ENCODE results near the gene SLC6A13. TPM values are rescaled to one million over a fixed set of nuclear protein-coding genes. Genes with fewer than 3 reads are reported as not detected.

Gene SLC6A13
- total and polyA plus RNA-seq, 2 donors (not counting 1 experiment from before 2014, with no cell fraction given) = 0.22 to 0.54 TPM

DNA sequence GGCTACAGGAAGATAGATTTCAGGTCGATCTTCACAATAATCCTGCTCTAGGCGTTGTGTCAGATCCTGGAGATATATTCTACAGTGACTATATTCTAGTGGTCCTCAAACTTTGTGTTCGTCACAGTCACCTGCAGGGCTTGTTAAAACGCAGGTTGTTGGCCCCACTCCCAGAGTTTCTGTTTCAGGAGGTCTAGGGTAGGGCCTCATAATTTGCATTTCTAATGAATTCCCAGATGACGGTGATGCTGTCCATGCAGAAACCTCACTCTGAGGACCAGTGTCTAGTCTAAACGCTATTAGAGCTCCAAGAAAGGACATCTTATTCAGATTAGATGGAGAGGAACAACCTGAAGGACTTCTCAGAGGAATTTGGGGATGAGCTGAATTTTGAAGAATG lies 13.2 kb upstream of the SLC6A13 start:
- TF ChIP-seq EZH2 (IDR thresholded peaks at IDR 0.05; ENCODE audit: borderline replicate concordance, insufficient read depth, low read depth, low read length, poor library complexity, severe bottlenecking) = no peak
- TF ChIP-seq, protein P1, sequence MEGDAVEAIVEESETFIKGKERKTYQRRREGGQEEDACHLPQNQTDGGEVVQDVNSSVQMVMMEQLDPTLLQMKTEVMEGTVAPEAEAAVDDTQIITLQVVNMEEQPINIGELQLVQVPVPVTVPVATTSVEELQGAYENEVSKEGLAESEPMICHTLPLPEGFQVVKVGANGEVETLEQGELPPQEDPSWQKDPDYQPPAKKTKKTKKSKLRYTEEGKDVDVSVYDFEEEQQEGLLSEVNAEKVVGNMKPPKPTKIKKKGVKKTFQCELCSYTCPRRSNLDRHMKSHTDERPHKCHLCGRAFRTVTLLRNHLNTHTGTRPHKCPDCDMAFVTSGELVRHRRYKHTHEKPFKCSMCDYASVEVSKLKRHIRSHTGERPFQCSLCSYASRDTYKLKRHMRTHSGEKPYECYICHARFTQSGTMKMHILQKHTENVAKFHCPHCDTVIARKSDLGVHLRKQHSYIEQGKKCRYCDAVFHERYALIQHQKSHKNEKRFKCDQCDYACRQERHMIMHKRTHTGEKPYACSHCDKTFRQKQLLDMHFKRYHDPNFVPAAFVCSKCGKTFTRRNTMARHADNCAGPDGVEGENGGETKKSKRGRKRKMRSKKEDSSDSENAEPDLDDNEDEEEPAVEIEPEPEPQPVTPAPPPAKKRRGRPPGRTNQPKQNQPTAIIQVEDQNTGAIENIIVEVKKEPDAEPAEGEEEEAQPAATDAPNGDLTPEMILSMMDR (IDR thresholded peaks at IDR 0.05) = no peak
- Histone ChIP-seq H3K4me2 (replicated peaks; ENCODE audit: low read depth, low read length, poor library complexity, severe bottlenecking) (no peak overlapping the region), H3K36me3 (replicated peaks in 1 of 2; ENCODE audit: control extremely low read depth in 1 of 2, control insufficient read depth in 1 of 2, extremely low read depth in 1 of 2, insufficient read depth in 2 of 2, low read length in 1 of 2) (peaks cover 0 to 4% of the 10 kb centered on the region in 2 experiments), H3K9me3 (ENCODE audit: control extremely low read depth in 1 of 3, control insufficient read depth in 2 of 3, insufficient read depth in 1 of 3, low read length in 2 of 3) (no peaks in the 10 kb centered on the region), H2AFZ (ENCODE audit: insufficient read depth, low read depth, low read length, poor library complexity, severe bottlenecking) (no peak overlapping the region), H3K9ac (ENCODE audit: low read length) (no peak overlapping the region), H4K20me1 (ENCODE audit: control insufficient read depth, insufficient read depth, low read length, poor library complexity, severe bottlenecking) (no peaks in the 10 kb centered on the region), H3K27ac (ENCODE audit: low read length in 2 of 2) (no peak overlapping the region), H3K4me3 (ENCODE audit: control extremely low read depth in 1 of 5, extremely low read depth in 1 of 5, insufficient read depth in 1 of 5, low read depth in 2 of 5, low read length in 4 of 5) (no peak overlapping the region), H3K4me1 (ENCODE audit: control insufficient read depth in 2 of 2, insufficient read depth in 2 of 2, low read length in 2 of 2) (no peaks in the 10 kb centered on the region), H3K27me3 (replicated peaks in 1 of 4; ENCODE audit: control extremely low read depth in 1 of 4, control insufficient read depth in 3 of 4, insufficient read depth in 4 of 4, low read length in 3 of 4) (no peaks in the 10 kb centered on the region), H3K79me2 (ENCODE audit: control insufficient read depth, insufficient read depth, low read length) (no peaks in the 10 kb centered on the region)
- DNase-seq = no peak
- Mint-ChIP-seq H3K9me3 (ENCODE audit: insufficient read depth) (no peaks in the 10 kb centered on the region), H3K27ac (no peak overlapping the region), H3K4me1 (peaks cover 3% of the 10 kb centered on the region), H3K4me3 (no peak overlapping the region), H3K27me3 (no peaks in the 10 kb centered on the region)
- intact Hi-C loops (cut with micrococcal nuclease) = no loop called here
- 75% methylated on average over 2 of the region's 6 CpGs for WGBS (ENCODE audit: insufficient coverage)
- POLR2A ChIA-PET = no interaction called here
- CTCF ChIA-PET = no interaction called here
- ATAC-seq (ENCODE audit: low read depth) = no peak

DNA sequence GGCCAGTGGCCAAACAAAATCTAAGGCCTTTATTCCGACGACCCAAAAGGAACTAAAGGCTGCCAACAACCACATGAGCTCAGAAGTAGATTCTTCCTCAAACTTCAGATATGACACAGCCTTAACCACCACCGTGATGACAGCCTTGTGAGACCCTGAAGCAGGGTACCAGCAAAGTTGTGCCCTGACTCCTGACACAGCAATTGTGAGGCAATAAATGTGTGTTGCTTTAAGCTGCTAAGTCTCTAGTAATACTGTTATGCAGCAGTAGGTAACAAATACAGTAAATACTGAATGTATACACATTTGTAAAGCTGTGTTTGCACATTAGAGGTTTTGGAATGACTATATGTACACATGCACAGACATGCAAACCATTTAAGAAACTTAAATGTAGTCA lies 10.7 kb upstream of the SLC6A13 start:
- no peaks in the 10 kb centered on the region for H3K36me3 ChIP-seq (replicated peaks in 1 of 2; ENCODE audit: control extremely low read depth in 1 of 2, control insufficient read depth in 1 of 2, extremely low read depth in 1 of 2, insufficient read depth in 2 of 2, low read length in 1 of 2)
- no peaks in the 10 kb centered on the region for H3K27me3 ChIP-seq (replicated peaks in 1 of 4; ENCODE audit: control extremely low read depth in 1 of 4, control insufficient read depth in 3 of 4, insufficient read depth in 4 of 4, low read length in 3 of 4)
- H3K9ac ChIP-seq (ENCODE audit: low read length) = no peak overlapping the region
- Mint-ChIP-seq H3K4me3 (no peak overlapping the region), H3K27me3 (no peaks in the 10 kb centered on the region), H3K27ac (no peak overlapping the region), H3K9me3 (ENCODE audit: insufficient read depth) (no peaks in the 10 kb centered on the region), H3K4me1 (peaks cover 3% of the 10 kb centered on the region)
- H4K20me1 ChIP-seq (ENCODE audit: control insufficient read depth, insufficient read depth, low read length, poor library complexity, severe bottlenecking) = no peaks in the 10 kb centered on the region
- WGBS (ENCODE audit: insufficient coverage) = 61% methylated on average over 3 of the region's 3 CpGs
- no peaks in the 10 kb centered on the region for H3K4me1 ChIP-seq (ENCODE audit: control insufficient read depth in 2 of 2, insufficient read depth in 2 of 2, low read length in 2 of 2)
- no peak overlapping the region for H3K4me2 ChIP-seq (replicated peaks; ENCODE audit: low read depth, low read length, poor library complexity, severe bottlenecking)
- intact Hi-C loops (cut with micrococcal nuclease) = no loop called here
- TF ChIP-seq, protein P1 (IDR thresholded peaks at IDR 0.05) = no peak
- TF ChIP-seq EZH2 (IDR thresholded peaks at IDR 0.05; ENCODE audit: borderline replicate concordance, insufficient read depth, low read depth, low read length, poor library complexity, severe bottlenecking) = no peak
- no peak for ATAC-seq (ENCODE audit: low read depth)
- H3K9me3 ChIP-seq (ENCODE audit: control extremely low read depth in 1 of 3, control insufficient read depth in 2 of 3, insufficient read depth in 1 of 3, low read length in 2 of 3) = no peaks in the 10 kb centered on the region
- CTCF ChIA-PET = no interaction called here
- H3K27ac ChIP-seq (ENCODE audit: low read length in 2 of 2) = no peak overlapping the region
- H3K4me3 ChIP-seq (ENCODE audit: control extremely low read depth in 1 of 5, extremely low read depth in 1 of 5, insufficient read depth in 1 of 5, low read depth in 2 of 5, low read length in 4 of 5) = no peak overlapping the region
- no peak for DNase-seq
- no peaks in the 10 kb centered on the region for H3K79me2 ChIP-seq (ENCODE audit: control insufficient read depth, insufficient read depth, low read length)
- H2AFZ ChIP-seq (ENCODE audit: insufficient read depth, low read depth, low read length, poor library complexity, severe bottlenecking) = no peak overlapping the region
- POLR2A ChIA-PET = no interaction called here

Measured in B cell (primary cell).